ENCODE measurements around the gene NPAS3. TPM values are rescaled to one million over a fixed set of nuclear protein-coding genes. Genes with fewer than 3 reads are reported as not detected.

Gene NPAS3
- total RNA-seq, 1 experiment from 2014 or later: not detected

DNA sequence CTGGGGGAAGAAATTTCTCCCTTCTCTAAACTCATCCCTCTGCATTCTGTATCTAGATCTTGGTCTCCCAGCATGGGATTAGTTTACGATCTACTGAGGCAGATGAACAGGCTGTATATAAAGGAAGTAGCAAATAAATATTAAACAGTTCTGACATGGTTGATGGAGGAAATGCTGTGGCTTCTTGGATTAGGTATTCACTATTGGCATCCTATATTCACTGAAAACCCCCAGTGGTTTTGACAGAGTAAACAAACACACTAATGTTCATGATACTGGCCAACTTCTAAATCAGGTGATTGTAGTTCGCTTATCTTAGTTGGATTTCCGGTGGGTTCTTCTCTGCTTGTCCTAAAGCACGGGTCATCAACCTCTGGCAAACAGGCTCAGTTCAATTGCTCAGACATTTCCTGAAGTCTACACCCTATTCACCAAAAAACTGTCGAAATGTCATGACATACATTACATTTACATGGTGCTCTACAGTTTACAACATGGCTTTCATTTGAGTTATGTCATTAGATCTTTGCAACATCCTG is 578.3 kb downstream of the NPAS3 start:
- no peaks in the 10 kb centered on the region for H3K79me2 ChIP-seq (ENCODE audit: insufficient read depth, low read length)
- CTCF ChIA-PET: no interaction called here
- H3K4me1 ChIP-seq (ENCODE audit: control insufficient read depth in 1 of 2, insufficient read depth in 2 of 2, low read length in 2 of 2): no peaks in the 10 kb centered on the region
- H3K9me2 ChIP-seq (ENCODE audit: insufficient read depth): no peaks in the 10 kb centered on the region
- H2AFZ ChIP-seq (ENCODE audit: low read depth, low read length, poor library complexity, severe bottlenecking): no peak overlapping the region
- H3K9me3 ChIP-seq (ENCODE audit: control insufficient read depth in 1 of 2, insufficient read depth in 1 of 2, low read depth in 1 of 2, low read length in 2 of 2): no peaks in the 10 kb centered on the region
- ATAC-seq: no peak
- TF ChIP-seq JUND (IDR thresholded peaks at IDR 0.05) (no peak), SIN3A (IDR thresholded peaks at IDR 0.05; ENCODE audit: low read depth) (no peak), FOSL1 (IDR thresholded peaks at IDR 0.05; ENCODE audit: low read depth) (no peak), ELF1 (IDR thresholded peaks at IDR 0.05; ENCODE audit: borderline replicate concordance, low read depth) (no peak), YY1 (IDR thresholded peaks at IDR 0.05; ENCODE audit: extremely low read depth, insufficient replicate concordance, low read depth, low read length) (no peak), POLR2AphosphoS5 (IDR thresholded peaks at IDR 0.05; ENCODE audit: low read depth, low read length) (no peak), CEBPB (IDR thresholded peaks at IDR 0.05; ENCODE audit: low read depth) (no peak)
- TF ChIP-seq, protein P1, sequence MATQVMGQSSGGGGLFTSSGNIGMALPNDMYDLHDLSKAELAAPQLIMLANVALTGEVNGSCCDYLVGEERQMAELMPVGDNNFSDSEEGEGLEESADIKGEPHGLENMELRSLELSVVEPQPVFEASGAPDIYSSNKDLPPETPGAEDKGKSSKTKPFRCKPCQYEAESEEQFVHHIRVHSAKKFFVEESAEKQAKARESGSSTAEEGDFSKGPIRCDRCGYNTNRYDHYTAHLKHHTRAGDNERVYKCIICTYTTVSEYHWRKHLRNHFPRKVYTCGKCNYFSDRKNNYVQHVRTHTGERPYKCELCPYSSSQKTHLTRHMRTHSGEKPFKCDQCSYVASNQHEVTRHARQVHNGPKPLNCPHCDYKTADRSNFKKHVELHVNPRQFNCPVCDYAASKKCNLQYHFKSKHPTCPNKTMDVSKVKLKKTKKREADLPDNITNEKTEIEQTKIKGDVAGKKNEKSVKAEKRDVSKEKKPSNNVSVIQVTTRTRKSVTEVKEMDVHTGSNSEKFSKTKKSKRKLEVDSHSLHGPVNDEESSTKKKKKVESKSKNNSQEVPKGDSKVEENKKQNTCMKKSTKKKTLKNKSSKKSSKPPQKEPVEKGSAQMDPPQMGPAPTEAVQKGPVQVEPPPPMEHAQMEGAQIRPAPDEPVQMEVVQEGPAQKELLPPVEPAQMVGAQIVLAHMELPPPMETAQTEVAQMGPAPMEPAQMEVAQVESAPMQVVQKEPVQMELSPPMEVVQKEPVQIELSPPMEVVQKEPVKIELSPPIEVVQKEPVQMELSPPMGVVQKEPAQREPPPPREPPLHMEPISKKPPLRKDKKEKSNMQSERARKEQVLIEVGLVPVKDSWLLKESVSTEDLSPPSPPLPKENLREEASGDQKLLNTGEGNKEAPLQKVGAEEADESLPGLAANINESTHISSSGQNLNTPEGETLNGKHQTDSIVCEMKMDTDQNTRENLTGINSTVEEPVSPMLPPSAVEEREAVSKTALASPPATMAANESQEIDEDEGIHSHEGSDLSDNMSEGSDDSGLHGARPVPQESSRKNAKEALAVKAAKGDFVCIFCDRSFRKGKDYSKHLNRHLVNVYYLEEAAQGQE (IDR thresholded peaks at IDR 0.05; ENCODE audit: low read depth): no peak
- TF ChIP-seq, protein P2, sequence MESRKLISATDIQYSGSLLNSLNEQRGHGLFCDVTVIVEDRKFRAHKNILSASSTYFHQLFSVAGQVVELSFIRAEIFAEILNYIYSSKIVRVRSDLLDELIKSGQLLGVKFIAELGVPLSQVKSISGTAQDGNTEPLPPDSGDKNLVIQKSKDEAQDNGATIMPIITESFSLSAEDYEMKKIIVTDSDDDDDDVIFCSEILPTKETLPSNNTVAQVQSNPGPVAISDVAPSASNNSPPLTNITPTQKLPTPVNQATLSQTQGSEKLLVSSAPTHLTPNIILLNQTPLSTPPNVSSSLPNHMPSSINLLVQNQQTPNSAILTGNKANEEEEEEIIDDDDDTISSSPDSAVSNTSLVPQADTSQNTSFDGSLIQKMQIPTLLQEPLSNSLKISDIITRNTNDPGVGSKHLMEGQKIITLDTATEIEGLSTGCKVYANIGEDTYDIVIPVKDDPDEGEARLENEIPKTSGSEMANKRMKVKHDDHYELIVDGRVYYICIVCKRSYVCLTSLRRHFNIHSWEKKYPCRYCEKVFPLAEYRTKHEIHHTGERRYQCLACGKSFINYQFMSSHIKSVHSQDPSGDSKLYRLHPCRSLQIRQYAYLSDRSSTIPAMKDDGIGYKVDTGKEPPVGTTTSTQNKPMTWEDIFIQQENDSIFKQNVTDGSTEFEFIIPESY (IDR thresholded peaks at IDR 0.05; ENCODE audit: extremely low read depth, insufficient replicate concordance, low read length): no peak
- TF ChIP-seq, protein P3, sequence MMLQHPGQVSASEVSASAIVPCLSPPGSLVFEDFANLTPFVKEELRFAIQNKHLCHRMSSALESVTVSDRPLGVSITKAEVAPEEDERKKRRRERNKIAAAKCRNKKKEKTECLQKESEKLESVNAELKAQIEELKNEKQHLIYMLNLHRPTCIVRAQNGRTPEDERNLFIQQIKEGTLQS (IDR thresholded peaks at IDR 0.05): no peak
- RAD21 ChIA-PET (ENCODE audit: low non-redundant PET in 1 of 2, low total read pairs in 2 of 2, uncharacterized antibody in 2 of 2, unreplicated experiment in 2 of 2): no interaction called here
- POLR2A ChIA-PET: no interaction called here
- H3K27ac ChIP-seq (ENCODE audit: low read depth, low read length): no peak overlapping the region
- no peak overlapping the region for H3K4me2 ChIP-seq (ENCODE audit: low read length)
- H3K9ac ChIP-seq (ENCODE audit: low read length): no peak overlapping the region
- DNase-seq (ENCODE audit: low read depth, low spot score): no peak
- no peaks in the 10 kb centered on the region for H3K36me3 ChIP-seq (ENCODE audit: control insufficient read depth in 1 of 2, insufficient read depth in 2 of 2, low read length in 2 of 2)
- intact Hi-C loops (cut with micrococcal nuclease): no loop called here
- no TSS peak for BruUV-seq (replicated peaks)
- H3K27me3 ChIP-seq (ENCODE audit: insufficient read depth, low read length): 0 out of 2 replicates have a peak, but pooled peaks cover 5% of the 10 kb centered on the region
- H3K4me3 ChIP-seq (replicated peaks in 1 of 2; ENCODE audit: low read depth in 1 of 2, low read length in 2 of 2): no peak overlapping the region
- H4K20me1 ChIP-seq (ENCODE audit: insufficient read depth): no peaks in the 10 kb centered on the region
